Stimulated activated CD8-positive, alpha-beta memory T cell treated with anti-CD3 and anti-CD28 coated beads, Interleukin-2, amount 100 ng/mL, for 48 hours (primary cell): Measurements from ENCODE around the gene LLGL2.
"Not testable (repeated sequence)": the region's sequence is repeated elsewhere in the genome, so short reads cannot be mapped to it uniquely, and the experiment has no call there.

Experiments used
- DNase-seq, 2 donors: peaks; one replicate each; pipeline ENCODE4 v3.0.0-alpha.2; 2020; ENCODE audit warnings: low read depth in 2 of 2

LLGL2 gene

GRCh38 chr17:75507733-75508719, 17.5 kb upstream of the LLGL2 start:
- no peak for DNase-seq

- no peak for DNase-seq
Observed at GRCh38 chr17:75508931-75509361, 16.6 kb upstream of the LLGL2 start.

- no peak for DNase-seq
Observed at GRCh38 chr17:75509528-75510258, 15.8 kb upstream of the LLGL2 start.

GRCh38 chr17:75511270-75511609, 14.3 kb upstream of the LLGL2 start:
- DNase-seq = no peak

GRCh38 chr17:75511610-75512575, 13.6 kb upstream of the LLGL2 start:
- DNase-seq = no peak

GRCh38 chr17:75512926-75513640, 12.4 kb upstream of the LLGL2 start:
- DNase-seq = no peak

- DNase-seq = no peak
Observed at GRCh38 chr17:75513641-75514000, 11.9 kb upstream of the LLGL2 start.

- DNase-seq = no peak
Observed at GRCh38 chr17:75514299-75514918, 11.1 kb upstream of the LLGL2 start.

- DNase-seq = no peak
Observed at GRCh38 chr17:75514919-75515495, 10.5 kb upstream of the LLGL2 start.

GRCh38 chr17:75515496-75516254, 9.8 kb upstream of the LLGL2 start, which contains the start of gene CASKIN2:
Gene CASKIN2 (minus strand): TSS chr17:75515537. CDS start chr17:75513804, 1,733 bp downstream.
- DNase-seq = peak; percentile 80 to 84

- DNase-seq = peak; percentile 96 to 97
Observed at GRCh38 chr17:75516255-75516618, 9.3 kb upstream of the LLGL2 start, which contains the start of gene TSEN54. Gene TSEN54 (plus strand): TSS chr17:75516528. CDS start chr17:75516561, 33 bp downstream.

- peak in 1 of 2 donors; percentile 17 for DNase-seq
Observed at GRCh38 chr17:75516619-75517296, 8.7 kb upstream of the LLGL2 start.

GRCh38 chr17:75517297-75517865, 8.1 kb upstream of the LLGL2 start:
- DNase-seq = peak in 1 of 2 donors; percentile 23

GRCh38 chr17:75518201-75518600, 7.3 kb upstream of the LLGL2 start:
- DNase-seq = no peak

GRCh38 chr17:75518983-75519537, 6.4 kb upstream of the LLGL2 start:
- no peak for DNase-seq

- DNase-seq = not testable (repeated sequence)
Observed at GRCh38 chr17:75520413-75520812, 5.1 kb upstream of the LLGL2 start.

GRCh38 chr17:75521290-75521689, 4.2 kb upstream of the LLGL2 start:
- DNase-seq = no peak
